CD4-positive, alpha-beta T cell treated with Interleukin-10 for 1 hour (primary cell): ENCODE data around the gene MYBPHL.
A peak's percentile ranks its signal among the peaks of the same experiment; 100 is the strongest.
"Not testable (repeated sequence)": the region's sequence is repeated elsewhere in the genome, so short reads cannot be mapped to it uniquely, and the experiment has no call there.

Source experiments
- DNase-seq: peaks from one replicate; pipeline ENCODE4 v3.0.0-alpha.2; 2020

Gene MYBPHL

DNA sequence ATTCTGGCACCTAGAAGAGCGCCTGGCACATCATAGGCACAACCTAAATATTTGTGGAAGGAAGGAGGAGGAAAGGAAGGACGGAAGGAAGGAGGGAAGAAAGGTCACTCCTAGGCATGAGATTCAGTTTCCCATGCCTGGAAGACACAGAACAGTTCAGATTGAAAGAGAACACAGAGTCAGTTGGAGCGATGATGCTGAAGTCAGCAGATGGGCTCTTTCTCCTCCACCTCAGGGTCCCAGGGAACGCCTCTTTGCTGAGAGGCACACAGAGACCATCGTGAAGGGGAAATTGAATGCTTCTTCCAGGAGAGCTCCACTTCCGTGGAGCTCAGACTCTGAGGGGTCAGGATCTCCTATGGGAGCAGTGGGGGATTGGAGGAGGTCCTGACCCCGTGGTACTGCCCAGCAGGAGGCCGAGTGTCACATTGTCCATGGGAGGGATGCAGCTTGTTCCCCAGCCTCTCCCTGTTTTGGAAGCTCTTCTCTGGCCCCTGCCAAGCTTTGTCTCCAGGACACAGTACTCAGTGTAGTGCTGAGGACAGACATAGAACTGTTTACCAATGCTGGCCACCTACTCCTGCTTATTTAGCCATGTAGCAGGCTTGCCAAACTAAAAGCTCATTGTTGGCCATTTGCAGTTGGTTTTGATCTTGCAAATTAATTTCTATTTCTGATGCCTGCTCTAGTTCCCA is 2.4 kb downstream of the MYBPHL start:
- DNase-seq: no peak

GRCh38 chr1:109301874-109302273 is 4.9 kb downstream of the MYBPHL start:
- DNase-seq: no peak

- DNase-seq: no peak
These were observed 6.1 kb downstream of the MYBPHL start for GRCh38 chr1:109300650-109301151.

DNA sequence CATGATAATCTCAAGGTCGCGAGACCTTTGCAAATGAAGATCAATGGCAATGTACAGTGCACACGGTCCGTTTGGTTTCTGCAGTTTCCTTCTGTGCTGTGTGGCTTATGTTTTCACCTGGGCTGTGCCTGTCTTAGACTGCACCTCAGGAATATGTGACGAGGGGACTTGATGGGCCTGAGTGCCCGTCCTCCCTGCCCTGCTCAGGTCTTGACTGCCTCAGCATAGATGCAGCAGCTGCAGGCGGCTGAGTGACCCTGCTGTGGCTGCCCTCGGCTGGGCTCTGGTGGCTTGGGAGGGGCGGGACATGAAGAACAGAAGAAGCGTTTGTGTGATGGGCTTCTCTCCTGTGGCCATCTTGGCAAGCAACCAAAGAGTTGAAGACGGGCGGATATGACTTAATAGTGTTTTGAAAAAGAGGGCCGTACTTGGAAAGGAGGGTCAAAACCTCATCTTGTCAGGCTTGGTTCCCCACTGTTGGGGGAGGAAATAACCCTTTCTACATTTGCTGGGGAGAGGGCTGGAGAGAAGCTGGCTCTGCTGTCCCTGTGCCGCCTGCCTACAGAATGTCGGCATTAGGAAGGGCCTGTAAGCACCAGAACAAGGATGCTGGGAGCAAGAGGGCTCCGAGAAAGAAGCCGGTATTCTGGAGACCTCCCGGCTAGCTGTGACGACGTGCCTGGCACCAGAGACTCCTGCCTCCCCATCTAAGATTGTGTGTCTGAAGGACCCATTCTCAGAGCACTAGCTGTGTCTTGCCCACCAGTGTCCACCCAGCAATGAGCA is 7.1 kb downstream of the MYBPHL start:
- DNase-seq: no peak

DNA sequence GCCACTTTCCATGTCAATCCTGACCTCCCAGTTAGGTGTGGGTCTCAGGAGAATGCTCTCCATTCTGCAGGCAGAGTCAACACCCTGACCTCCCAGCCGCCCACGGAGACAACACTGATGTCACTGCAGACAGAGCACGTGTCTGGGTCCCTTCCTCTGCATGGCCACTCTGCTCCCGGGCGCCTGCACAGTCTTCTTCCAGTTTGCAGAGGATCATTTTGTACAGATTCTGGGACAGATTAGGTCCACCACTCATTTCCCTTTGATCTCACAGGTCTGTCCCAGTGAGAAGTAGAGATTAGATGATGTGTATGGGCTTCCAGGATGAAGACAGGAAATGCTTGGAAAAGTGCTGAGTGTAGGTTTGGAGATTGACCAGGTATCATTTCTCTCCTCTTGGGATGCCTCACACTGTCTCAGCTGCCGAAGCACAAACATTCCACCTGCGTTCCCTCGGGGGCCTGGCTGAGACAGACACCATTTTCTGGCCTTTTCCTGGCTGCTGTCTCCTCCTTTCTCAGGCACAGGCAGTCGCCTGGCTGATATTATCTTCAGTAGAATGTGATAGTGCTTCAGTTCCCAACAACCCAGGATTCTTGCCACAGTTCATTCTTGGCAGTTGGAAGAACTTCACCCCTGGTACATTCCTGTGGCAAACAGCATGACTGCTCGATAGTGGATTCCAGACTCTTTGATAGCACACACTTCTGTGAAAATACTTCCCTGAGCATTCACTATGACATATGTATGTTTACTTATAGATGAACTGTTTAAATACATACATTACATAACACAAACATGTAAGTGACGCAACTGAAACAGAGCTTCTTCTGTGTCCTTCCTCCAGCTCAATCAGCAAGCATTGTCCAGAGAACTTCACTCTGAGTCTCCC is 7.9 kb downstream of the MYBPHL start:
- DNase-seq: no peak

- DNase-seq: no peak
These were observed 10.0 kb downstream of the MYBPHL start for GRCh38 chr1:109296782-109297181.

- no peak for DNase-seq
These were observed 10.9 kb downstream of the MYBPHL start for GRCh38 chr1:109295712-109296415.

DNA sequence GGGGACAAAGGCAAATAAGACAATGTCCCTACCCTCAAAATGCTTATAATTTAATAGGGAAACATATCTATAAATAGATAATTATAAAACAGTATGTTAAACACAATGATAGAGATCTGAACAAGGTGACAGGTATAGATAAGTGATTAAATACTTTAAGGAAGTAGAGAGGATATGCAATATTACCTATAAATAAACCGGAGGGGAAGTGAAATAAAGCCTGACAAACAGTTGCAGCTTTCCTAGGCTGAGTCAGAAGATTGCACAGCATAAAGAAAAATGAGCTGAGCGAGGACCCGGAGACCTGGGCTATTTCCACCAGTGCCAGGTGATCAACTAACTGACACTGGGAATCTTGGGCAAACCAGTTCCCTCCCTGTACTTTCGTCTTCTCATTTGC is 12.3 kb downstream of the MYBPHL start:
- no peak for DNase-seq

GRCh38 chr1:109293026-109293425 is 13.8 kb downstream of the MYBPHL start:
- DNase-seq: no peak

GRCh38 chr1:109292364-109292763 is 14.4 kb downstream of the MYBPHL start:
- DNase-seq: no peak

GRCh38 chr1:109290998-109291397 is 15.8 kb downstream of the MYBPHL start:
- no peak for DNase-seq

GRCh38 chr1:109290137-109290536 is 16.7 kb downstream of the MYBPHL start:
- no peak for DNase-seq

DNA sequence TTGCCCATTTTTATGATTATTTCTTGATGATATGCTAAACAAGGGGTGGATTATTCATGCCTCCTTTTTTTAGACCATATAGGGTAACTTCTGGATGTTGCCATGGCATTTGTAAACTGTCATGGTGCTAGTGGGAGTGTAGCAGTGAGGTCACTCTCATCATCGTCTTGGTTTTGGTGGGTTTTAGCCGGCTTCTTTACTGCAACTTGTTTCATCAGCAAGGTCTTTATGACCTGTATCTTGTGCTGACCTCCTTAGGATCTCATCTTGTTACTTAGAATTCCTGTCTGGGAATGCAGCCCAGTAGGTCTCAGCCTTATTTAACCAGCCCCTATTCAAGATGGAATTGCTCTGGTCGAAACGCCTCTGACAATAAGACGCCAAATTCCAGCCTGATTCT is 20.0 kb downstream of the MYBPHL start:
- DNase-seq: not testable (repeated sequence)

DNA sequence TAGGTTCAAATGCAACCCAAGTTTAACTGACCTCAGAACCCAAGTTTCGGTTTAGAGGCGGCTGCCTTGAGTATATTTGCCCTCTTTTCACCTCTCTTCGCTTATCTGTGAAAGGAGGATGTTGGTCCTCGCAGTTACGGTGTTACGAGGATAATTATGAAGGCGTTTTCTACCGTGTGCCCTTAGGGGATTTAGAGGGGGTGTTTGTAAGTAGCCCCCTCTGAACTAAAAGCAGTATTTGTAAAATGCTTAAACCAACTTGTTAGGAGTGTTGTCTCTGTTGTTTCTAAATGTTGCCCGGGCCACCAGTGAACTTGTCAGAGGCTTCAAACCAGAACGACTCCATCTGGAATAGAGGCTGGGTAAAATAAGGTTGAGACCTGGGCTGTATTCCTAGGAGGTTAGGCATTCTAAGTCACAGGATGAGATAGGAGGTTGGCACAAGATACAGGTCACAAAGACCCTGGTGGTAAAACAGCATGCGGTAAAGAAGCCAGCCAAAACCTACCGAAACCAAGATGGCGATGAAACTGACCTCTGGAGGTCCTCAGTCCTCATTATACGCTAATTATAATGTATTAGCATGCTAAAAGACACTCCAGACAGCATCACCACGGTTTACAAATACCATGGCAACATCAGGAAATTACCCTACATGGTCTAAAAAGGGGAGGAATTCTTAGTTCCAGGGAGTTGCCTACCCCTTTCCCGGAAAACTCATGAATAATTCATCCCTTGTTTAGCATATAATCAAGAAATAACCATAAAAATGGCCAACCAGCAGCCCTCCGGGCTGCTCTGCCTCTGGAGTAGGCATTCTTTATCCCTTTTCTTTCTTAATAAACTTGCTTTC is 22.8 kb downstream of the MYBPHL start:
- DNase-seq: no peak

GRCh38 chr1:109282952-109283747 is 23.7 kb downstream of the MYBPHL start, which contains the start of gene PSRC1:
Gene PSRC1 (minus strand): TSS chr1:109283145.
- peak; percentile 91 for DNase-seq

DNA sequence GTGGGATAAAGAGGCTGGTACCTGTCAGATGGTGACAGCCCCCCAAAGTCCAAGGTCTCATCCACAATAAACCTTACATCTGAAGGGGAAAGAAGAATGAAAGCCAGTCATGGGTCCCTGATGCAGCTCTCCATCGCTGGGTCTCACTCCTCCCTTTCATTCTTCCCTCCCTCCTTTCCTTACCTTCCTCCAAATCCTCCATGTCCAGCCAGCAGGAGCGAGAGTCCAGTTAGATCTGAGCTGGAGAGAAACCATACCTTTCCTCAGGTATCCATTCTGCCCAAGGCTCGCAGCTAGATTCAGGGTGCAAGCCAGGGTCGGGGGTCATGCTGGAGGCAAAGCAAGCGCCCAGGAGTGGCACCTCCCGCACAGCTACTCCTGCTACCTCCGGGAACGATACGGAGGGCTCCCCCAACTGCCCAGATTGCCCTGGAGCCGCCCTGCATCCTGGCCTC is 24.3 kb downstream of the MYBPHL start:
- no peak for DNase-seq

DNA sequence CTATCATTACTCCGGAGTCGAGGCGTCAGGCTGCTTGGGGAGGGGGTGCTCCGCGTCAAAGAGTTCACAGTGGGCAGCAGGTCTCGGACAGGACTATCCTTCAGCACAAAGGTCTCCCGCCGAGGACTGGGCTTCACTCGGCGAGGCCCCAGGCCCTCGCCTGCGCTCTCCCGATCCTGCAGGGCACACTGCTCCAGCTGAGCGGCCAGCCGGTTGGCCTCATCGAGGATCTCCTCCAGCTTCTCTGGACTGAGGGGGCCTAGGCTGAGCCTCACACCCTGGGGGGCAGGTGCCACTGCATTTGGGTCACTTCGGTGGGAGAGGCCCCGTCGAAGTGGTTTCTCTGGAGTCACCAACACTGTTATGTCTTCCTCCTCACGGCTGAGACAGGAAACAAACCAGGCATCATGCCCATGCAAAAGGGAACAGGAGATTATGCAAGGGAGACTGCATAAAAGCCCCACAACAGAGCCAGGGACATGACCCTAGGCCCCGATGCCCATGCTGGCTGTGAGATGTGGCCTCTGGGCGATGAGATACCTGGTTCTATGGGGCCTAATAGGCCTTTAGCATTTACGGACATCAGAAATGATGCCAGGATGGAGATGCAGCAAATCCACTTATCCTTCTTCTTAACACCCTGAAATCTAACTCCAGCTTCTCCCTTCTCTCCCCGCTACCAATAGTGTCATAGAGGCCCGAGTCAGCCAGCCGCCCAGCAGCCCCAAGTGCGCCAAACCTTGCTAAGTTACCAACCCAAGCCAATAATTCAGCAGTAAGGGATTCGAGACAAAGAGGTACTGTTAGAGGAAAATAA is 24.9 kb downstream of the MYBPHL start:
- no peak for DNase-seq

DNA sequence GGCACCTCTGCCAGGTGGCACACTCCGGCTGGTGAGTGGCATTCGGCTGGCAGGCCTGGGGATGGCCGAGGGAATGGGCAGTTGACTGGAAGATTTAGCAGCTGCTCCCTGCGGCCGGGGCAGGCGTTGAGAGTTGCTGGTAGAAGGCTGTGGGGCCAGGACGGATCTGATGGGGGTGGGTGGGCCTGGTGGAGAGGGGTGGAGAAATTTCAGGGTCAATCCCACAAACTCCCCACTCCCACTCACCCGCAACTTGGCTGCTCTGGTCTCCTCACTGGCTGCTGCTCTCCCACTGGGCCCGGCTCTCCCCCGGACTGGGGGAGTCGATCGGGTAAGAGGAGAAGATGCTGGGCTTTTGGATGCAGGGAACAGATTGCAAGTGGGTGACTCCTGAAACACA is 25.9 kb downstream of the MYBPHL start:
- DNase-seq: no peak

- DNase-seq: no peak
These were observed 27.1 kb downstream of the MYBPHL start for GRCh38 chr1:109279615-109280278.
